ENCODE data around the gene FAU. TPM values are rescaled to one million over a fixed set of nuclear protein-coding genes. Genes with fewer than 3 reads are reported as not detected.

The FAU gene
- total and polyA plus RNA-seq, 9 of the 15 experiments (the other 6 are each of a cell fraction or from before 2014, with no cell fraction given) = 433 to 1,827 (median 942) TPM

DNA sequence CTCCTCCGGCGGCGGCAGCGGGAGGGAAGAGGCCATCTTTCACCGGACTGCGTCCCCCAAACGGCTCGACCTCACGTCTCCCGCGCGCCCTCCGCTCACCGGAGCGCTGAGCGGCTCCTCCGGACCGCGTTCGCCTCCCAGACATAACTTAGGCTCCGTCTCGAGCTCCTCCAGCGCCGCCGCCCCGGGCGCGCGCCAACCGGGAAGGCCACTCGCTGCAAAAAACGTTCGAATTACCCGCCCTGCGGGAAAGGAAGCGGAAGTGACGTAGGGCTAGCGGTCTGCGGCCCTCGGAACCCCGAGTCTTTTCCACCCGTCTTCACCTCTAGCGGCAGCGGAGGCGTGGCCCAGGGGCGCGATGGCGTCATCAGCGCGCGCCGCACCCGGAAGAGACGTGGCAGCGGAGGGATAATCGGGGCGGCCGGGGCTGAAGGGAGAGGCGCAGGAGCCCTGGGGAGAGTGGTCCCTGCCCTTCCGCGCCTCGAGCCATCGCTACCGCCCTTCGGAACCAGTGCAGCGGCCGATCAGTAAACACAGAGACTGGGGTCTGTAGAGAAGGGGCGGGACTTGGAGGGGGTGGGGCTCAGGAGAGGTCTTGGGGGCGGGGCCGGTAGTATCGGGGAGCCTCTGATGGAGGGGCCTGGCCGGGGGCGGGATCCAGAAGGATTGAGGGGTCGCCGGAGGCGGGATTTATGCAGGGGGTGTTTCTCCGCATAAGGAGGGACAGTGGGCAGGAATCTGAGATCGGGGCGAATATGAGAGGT lies 37.9 kb downstream of the FAU start, which contains the start of the genes CDCA5 and ZFPL1 (continued):
- TF ChIP-seq BACH1 (tag; IDR thresholded peaks at IDR 0.05) (peak; percentile 63; the same call in 1 of the 2 replicates), TEAD1 (CRISPR knock-in tag; IDR thresholded peaks at IDR 0.05) (peak; percentile 11 to 18; a peak in 1 of 4 replicates), XRCC3 (IDR thresholded peaks at IDR 0.05) (no peak), HSF4 (CRISPR knock-in tag; IDR thresholded peaks at IDR 0.05; ENCODE audit: borderline replicate concordance) (no peak), CREM (IDR thresholded peaks at IDR 0.05; ENCODE audit: low read depth) (peak; percentile 100), NUFIP1 (IDR thresholded peaks at IDR 0.05; ENCODE audit: partially characterized antibody) (no peak), ZNF12 (CRISPR knock-in tag; IDR thresholded peaks at IDR 0.05) (0 out of 2 replicates have a peak, but pooled peaks have one; percentile 76), PURB (CRISPR knock-in tag; IDR thresholded peaks at IDR 0.05; ENCODE audit: low read depth) (no peak), RBM34 (IDR thresholded peaks at IDR 0.05; ENCODE audit: borderline replicate concordance, insufficient read depth, low read length) (no peak), TCF7 (IDR thresholded peaks at IDR 0.05; ENCODE audit: borderline replicate concordance) (peak; percentile 70; the same call in 1 of the 2 replicates), XRCC4 (IDR thresholded peaks at IDR 0.05; ENCODE audit: extremely low read depth, insufficient read depth, insufficient read length) (no peak), DIDO1 (tag; IDR thresholded peaks at IDR 0.05; ENCODE audit: low read depth) (peak; percentile 87), FOXK2 (conservative IDR thresholded peaks at IDR 0.05 in 1 of 2, IDR thresholded peaks at IDR 0.05 in 1 of 2; ENCODE audit: low read depth in 2 of 2) (peak; percentile 87 to 88), EWSR1 (IDR thresholded peaks at IDR 0.05; ENCODE audit: borderline replicate concordance, low read depth, partially characterized antibody) (no peak), ZNF253 (CRISPR knock-in tag; conservative IDR thresholded peaks at IDR 0.05) (no peak), ETV5 (CRISPR knock-in tag; IDR thresholded peaks at IDR 0.05; ENCODE audit: low read depth) (peak; percentile 87), NR2F6 (CRISPR knock-in tag; IDR thresholded peaks at IDR 0.05) (no peak), SMARCB1 (IDR thresholded peaks at IDR 0.05; ENCODE audit: insufficient read length, low read depth) (no peak)
- TF ChIP-seq, protein P1, sequence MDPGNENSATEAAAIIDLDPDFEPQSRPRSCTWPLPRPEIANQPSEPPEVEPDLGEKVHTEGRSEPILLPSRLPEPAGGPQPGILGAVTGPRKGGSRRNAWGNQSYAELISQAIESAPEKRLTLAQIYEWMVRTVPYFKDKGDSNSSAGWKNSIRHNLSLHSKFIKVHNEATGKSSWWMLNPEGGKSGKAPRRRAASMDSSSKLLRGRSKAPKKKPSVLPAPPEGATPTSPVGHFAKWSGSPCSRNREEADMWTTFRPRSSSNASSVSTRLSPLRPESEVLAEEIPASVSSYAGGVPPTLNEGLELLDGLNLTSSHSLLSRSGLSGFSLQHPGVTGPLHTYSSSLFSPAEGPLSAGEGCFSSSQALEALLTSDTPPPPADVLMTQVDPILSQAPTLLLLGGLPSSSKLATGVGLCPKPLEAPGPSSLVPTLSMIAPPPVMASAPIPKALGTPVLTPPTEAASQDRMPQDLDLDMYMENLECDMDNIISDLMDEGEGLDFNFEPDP (CRISPR knock-in tag; IDR thresholded peaks at IDR 0.05) = no peak
- TF ChIP-seq, protein P2, sequence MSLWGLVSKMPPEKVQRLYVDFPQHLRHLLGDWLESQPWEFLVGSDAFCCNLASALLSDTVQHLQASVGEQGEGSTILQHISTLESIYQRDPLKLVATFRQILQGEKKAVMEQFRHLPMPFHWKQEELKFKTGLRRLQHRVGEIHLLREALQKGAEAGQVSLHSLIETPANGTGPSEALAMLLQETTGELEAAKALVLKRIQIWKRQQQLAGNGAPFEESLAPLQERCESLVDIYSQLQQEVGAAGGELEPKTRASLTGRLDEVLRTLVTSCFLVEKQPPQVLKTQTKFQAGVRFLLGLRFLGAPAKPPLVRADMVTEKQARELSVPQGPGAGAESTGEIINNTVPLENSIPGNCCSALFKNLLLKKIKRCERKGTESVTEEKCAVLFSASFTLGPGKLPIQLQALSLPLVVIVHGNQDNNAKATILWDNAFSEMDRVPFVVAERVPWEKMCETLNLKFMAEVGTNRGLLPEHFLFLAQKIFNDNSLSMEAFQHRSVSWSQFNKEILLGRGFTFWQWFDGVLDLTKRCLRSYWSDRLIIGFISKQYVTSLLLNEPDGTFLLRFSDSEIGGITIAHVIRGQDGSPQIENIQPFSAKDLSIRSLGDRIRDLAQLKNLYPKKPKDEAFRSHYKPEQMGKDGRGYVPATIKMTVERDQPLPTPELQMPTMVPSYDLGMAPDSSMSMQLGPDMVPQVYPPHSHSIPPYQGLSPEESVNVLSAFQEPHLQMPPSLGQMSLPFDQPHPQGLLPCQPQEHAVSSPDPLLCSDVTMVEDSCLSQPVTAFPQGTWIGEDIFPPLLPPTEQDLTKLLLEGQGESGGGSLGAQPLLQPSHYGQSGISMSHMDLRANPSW (CRISPR knock-in tag; IDR thresholded peaks at IDR 0.05) = peak; percentile 76
- TF ChIP-seq, protein P3, sequence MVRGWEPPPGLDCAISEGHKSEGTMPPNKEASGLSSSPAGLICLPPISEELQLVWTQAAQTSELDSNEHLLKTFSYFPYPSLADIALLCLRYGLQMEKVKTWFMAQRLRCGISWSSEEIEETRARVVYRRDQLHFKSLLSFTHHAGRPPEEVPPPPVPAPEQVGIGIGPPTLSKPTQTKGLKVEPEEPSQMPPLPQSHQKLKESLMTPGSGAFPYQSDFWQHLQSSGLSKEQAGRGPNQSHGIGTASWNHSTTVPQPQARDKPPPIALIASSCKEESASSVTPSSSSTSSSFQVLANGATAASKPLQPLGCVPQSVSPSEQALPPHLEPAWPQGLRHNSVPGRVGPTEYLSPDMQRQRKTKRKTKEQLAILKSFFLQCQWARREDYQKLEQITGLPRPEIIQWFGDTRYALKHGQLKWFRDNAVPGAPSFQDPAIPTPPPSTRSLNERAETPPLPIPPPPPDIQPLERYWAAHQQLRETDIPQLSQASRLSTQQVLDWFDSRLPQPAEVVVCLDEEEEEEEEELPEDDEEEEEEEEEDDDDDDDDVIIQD (CRISPR knock-in tag; IDR thresholded peaks at IDR 0.05) = no peak
